H1 (cell line): ENCODE data around the gene THOC6. TPM values are rescaled to one million over a fixed set of nuclear protein-coding genes. Genes with fewer than 3 reads are reported as not detected.

Experiments used
- CTCF ChIA-PET: fragments of 300-600 bp; sonication (Branson Sonifier 250); formaldehyde crosslinking; loops from one replicate; lab custom pipeline; 2021; ENCODE audit not compliant: partially characterized antibody; lab: Charles Lee
- POLR2A ChIA-PET: fragments of 300-600 bp; sonication (Branson Sonifier 250); formaldehyde crosslinking; loops from one replicate; lab custom pipeline; 2021; ENCODE audit warnings: inconsistent platforms; ENCODE audit not compliant: partially characterized antibody; lab: Charles Lee
- DNase-seq, 2 experiments: peaks; one replicate each; pipeline versions ENCODE4 v3.0.0 to v3.0.0-alpha.2; 2010 to 2022; ENCODE audit warnings: low spot score in 2 of 2, low read depth in 1 of 2, mixed read lengths in 1 of 2
- FAIRE-seq: peaks from 2 replicates; lab custom pipeline; 2011; peaks lifted over from hg19 to GRCh38; lab: Jason Lieb, UNC
- H2AFZ ChIP-seq: 2 replicates; pipeline ENCODE4 v1.8.1; 2012; ENCODE audit warnings: low read length, inconsistent platforms
- H2AK5ac ChIP-seq: 2 replicates; pipeline ENCODE4 v1.6.1; 2013; ENCODE audit warnings: low read depth, low read length
- H2BK120ac ChIP-seq: replicated peaks from 2 replicates; pipeline ENCODE3; 2013; ENCODE audit warnings: low read depth, low read length, inconsistent platforms
- H2BK12ac ChIP-seq: 2 replicates; pipeline ENCODE4 v1.6.1; 2013; ENCODE audit warnings: low read depth, low read length
- H2BK15ac ChIP-seq: 2 replicates; pipeline ENCODE4 v1.6.1; 2013; ENCODE audit warnings: low read length
- H2BK20ac ChIP-seq: 2 replicates; pipeline ENCODE4 v1.6.1; 2013; ENCODE audit warnings: low read length
- H2BK5ac ChIP-seq: 2 replicates; pipeline ENCODE4 v1.6.1; 2013; ENCODE audit warnings: low read depth, low read length
- H3K14ac ChIP-seq: 2 replicates; pipeline ENCODE4 v1.6.1; 2013; ENCODE audit warnings: inconsistent platforms; ENCODE audit not compliant: insufficient read length
- H3K18ac ChIP-seq: 2 replicates; pipeline ENCODE4 v1.6.1; 2013; ENCODE audit warnings: low read length; ENCODE audit errors: extremely low read depth
- H3K23ac ChIP-seq: 2 replicates; pipeline ENCODE4 v1.6.1; 2013; ENCODE audit warnings: inconsistent platforms; ENCODE audit not compliant: insufficient read length
- H3K23me2 ChIP-seq: 2 replicates; pipeline ENCODE4 v1.6.1; 2013; ENCODE audit warnings: low read depth, low read length
- H3K27ac ChIP-seq: 2 replicates; pipeline ENCODE4 v1.6.1; 2011; ENCODE audit warnings: low read depth, low read length, inconsistent platforms
- H3K27me3 ChIP-seq, 4 experiments: replicated peaks in 1 of 4; 1 replicate in 1 of 4; 2 replicates in 3 of 4; pipeline versions ENCODE4 v1.6.1 to v1.8.1; 2011 to 2013; ENCODE audit warnings: low read length in 3 of 4, mild to moderate bottlenecking in 3 of 4, inconsistent platforms in 2 of 4, mixed read lengths in 2 of 4, moderate library complexity in 1 of 4; ENCODE audit not compliant: control insufficient read depth in 3 of 4, insufficient read depth in 3 of 4; ENCODE audit errors: extremely low read depth in 1 of 4
- H3K36me3 ChIP-seq, 4 experiments: 2 replicates each; pipeline versions ENCODE4 v1.6.1 to v1.8.1; 2011 to 2013; ENCODE audit warnings: mild to moderate bottlenecking in 4 of 4, low read length in 3 of 4, moderate library complexity in 2 of 4, control low read depth in 1 of 4, inconsistent platforms in 1 of 4; ENCODE audit not compliant: insufficient read depth in 4 of 4, control insufficient read depth in 2 of 4
- H3K4ac ChIP-seq: replicated peaks from 2 replicates; pipeline ENCODE3; 2013; ENCODE audit warnings: low read length, low read depth, mixed read lengths, inconsistent platforms; ENCODE audit not compliant: insufficient read length
- H3K4me1 ChIP-seq, 4 experiments: replicated peaks in 1 of 4; 1 replicate in 1 of 4; 2 replicates in 3 of 4; pipeline versions ENCODE4 v1.6.1 to v1.8.1; 2011 to 2013; ENCODE audit warnings: low read length in 3 of 4, inconsistent platforms in 2 of 4, mixed read lengths in 1 of 4; ENCODE audit not compliant: insufficient read depth in 4 of 4, control insufficient read depth in 3 of 4
- H3K4me2 ChIP-seq, 2 experiments: 2 replicates each; pipeline versions ENCODE4 v1.6.1 to v1.8.1; 2011 to 2013; ENCODE audit warnings: low read depth in 2 of 2, low read length in 2 of 2, control low read depth in 1 of 2, inconsistent platforms in 1 of 2, mild to moderate bottlenecking in 1 of 2; ENCODE audit not compliant: insufficient read depth in 1 of 2
- H3K4me3 ChIP-seq, 4 experiments: fragments of 200-600, 300-600 bp in 1 of 4; sonication (generic), shearing (Covaris generic), sonication (Bioruptor Twin) in 1 of 4; 2 replicates each; pipeline versions ENCODE4 v1.5.1 to v1.8.1; 2011 to 2016; ENCODE audit warnings: low read length in 4 of 4, low read depth in 3 of 4, control low read depth in 2 of 4, inconsistent platforms in 2 of 4, mild to moderate bottlenecking in 2 of 4, mixed read lengths in 1 of 4, moderate library complexity in 1 of 4; ENCODE audit not compliant: insufficient read depth in 2 of 4; ENCODE audit errors: extremely low read depth in 1 of 4
- H3K56ac ChIP-seq: replicated peaks from 2 replicates; pipeline ENCODE3; 2013; ENCODE audit warnings: low read depth, mild to moderate bottlenecking, mixed read lengths, low read length, inconsistent platforms; ENCODE audit not compliant: insufficient read length
- H3K79me1 ChIP-seq: 2 replicates; pipeline ENCODE4 v1.6.1; 2013; ENCODE audit warnings: low read depth, low read length, control low read depth
- H3K79me2 ChIP-seq, 2 experiments: 2 replicates each; pipeline versions ENCODE4 v1.6.1 to v1.8.1; 2012 to 2013; ENCODE audit warnings: low read length in 2 of 2, mild to moderate bottlenecking in 2 of 2, inconsistent platforms in 1 of 2; ENCODE audit not compliant: insufficient read depth in 2 of 2, control insufficient read depth in 1 of 2
- H3K9ac ChIP-seq, 4 experiments: replicated peaks in 1 of 4; 1 replicate in 1 of 4; 2 replicates in 3 of 4; pipeline versions ENCODE4 v1.6.1 to v1.8.1; 2011 to 2013; ENCODE audit warnings: low read depth in 3 of 4, low read length in 3 of 4, control low read depth in 2 of 4, mild to moderate bottlenecking in 2 of 4, moderate library complexity in 2 of 4, inconsistent platforms in 1 of 4; ENCODE audit errors: extremely low read depth in 1 of 4
- H3K9me3 ChIP-seq, 2 experiments: 2 replicates each; pipeline versions ENCODE4 v1.6.1 to v1.8.1; 2012 to 2013; ENCODE audit warnings: mild to moderate bottlenecking in 2 of 2, moderate library complexity in 2 of 2, control low read depth in 1 of 2, inconsistent platforms in 1 of 2, low read depth in 1 of 2, low read length in 1 of 2, mixed read lengths in 1 of 2; ENCODE audit not compliant: insufficient read depth in 2 of 2
- H4K20me1 ChIP-seq, 2 experiments: replicated peaks in 1 of 2; 2 replicates each; pipeline versions ENCODE3 to v1.8.1; 2011 to 2013; ENCODE audit warnings: inconsistent platforms in 2 of 2, low read length in 2 of 2, mild to moderate bottlenecking in 1 of 2; ENCODE audit not compliant: insufficient read depth in 2 of 2, control insufficient read depth in 1 of 2
- H4K5ac ChIP-seq: 2 replicates; pipeline ENCODE4 v1.6.1; 2013; ENCODE audit warnings: low read length, low read depth, mixed read lengths, inconsistent platforms; ENCODE audit not compliant: insufficient read length
- H4K8ac ChIP-seq: 2 replicates; pipeline ENCODE4 v1.8.0; 2013; ENCODE audit warnings: mild to moderate bottlenecking, moderate library complexity, low read length, inconsistent platforms; ENCODE audit not compliant: insufficient read depth; ENCODE audit errors: extremely low read depth
- H4K91ac ChIP-seq: replicated peaks from 2 replicates; pipeline ENCODE3; 2013; ENCODE audit warnings: low read length, mixed read lengths, inconsistent platforms; ENCODE audit not compliant: insufficient read length
- CBX5 ChIP-seq: fragments of 300-800, 300-1000 bp; sonication (generic); IDR thresholded peaks from 2 replicates; pipeline ENCODE4 v1.7.1; 2016; ENCODE audit warnings: antibody characterized with exemption, low read length, low read depth
- CBX8 ChIP-seq: fragments of 300-800, 300-1000 bp; sonication (generic); IDR thresholded peaks from 2 replicates; pipeline ENCODE4 v1.7.1; 2016; ENCODE audit warnings: low read depth, low read length, borderline replicate concordance
- EGR1 ChIP-seq: IDR thresholded peaks from 2 replicates; pipeline ENCODE4 v1.6.1; 2011; ENCODE audit warnings: low read depth, low read length, borderline replicate concordance
- GTF2F1 ChIP-seq: IDR thresholded peaks from 2 replicates; pipeline ENCODE4 v1.6.1; 2012; ENCODE audit warnings: low read depth, low read length, improper control_type of control experiment, borderline replicate concordance
- HDAC6 ChIP-seq: IDR thresholded peaks from one replicate; pipeline ENCODE4 v1.7.1; 2012; ENCODE audit warnings: low read depth, mild to moderate bottlenecking, inconsistent platforms, low read length, moderate library complexity
- RAD21 ChIP-seq, 2 experiments: IDR thresholded peaks in 1 of 2; conservative IDR thresholded peaks in 1 of 2; 2 replicates each; pipeline ENCODE4 v1.6.1; 2011; ENCODE audit warnings: low read depth in 2 of 2, low read length in 2 of 2, improper control_type of control experiment in 1 of 2, inconsistent platforms in 1 of 2, mild to moderate bottlenecking in 1 of 2, moderate library complexity in 1 of 2
- WGBS, 2 experiments: shearing (Covaris generic) in 1 of 2; methylation state at CpG; one replicate each; pipeline versions ENCODE4 v1.1.6 to v1.1.7; 2013 to 2015; ENCODE audit warnings: low lambda C conversion rate in 2 of 2, mixed read lengths in 2 of 2, inconsistent platforms in 1 of 2, low coverage in 1 of 2, missing lambda C conversion rate in 1 of 2; ENCODE audit not compliant: insufficient replicate concordance in 2 of 2, insufficient coverage in 1 of 2, insufficient read length in 1 of 2; ENCODE audit errors: extremely low coverage in 1 of 2, missing lambda C conversion rate in 1 of 2; 5-methylcytosine and 5-hydroxymethylcytosine counted together
- polyA plus RNA-seq, 7 experiments: library from polyadenylated mRNA; depleted of rRNA in 3 of 7; stranded (reverse) in 5 of 7; unstranded in 2 of 7; fragments of >200 nt in 5 of 7; fragments of 200-250 nt in 2 of 7; gene quantifications; 1 replicate in 5 of 7; 2 replicates in 1 of 7; 4 replicates in 1 of 7; pipeline versions ENCODE4 v1.2.1 to v1.2.3, GENCODE V29; 2011 to 2013; ENCODE audit warnings: missing spikeins in 2 of 7, mixed read lengths in 2 of 7
- total RNA-seq: library from RNA; stranded (reverse); fragmentation: NEBNext Ultra II Directional; extraction: Animal tissue kit (Norgen Biotek cat#: 25700); gene quantifications from 2 replicates; pipeline ENCODE4 v1.2.1, GENCODE V29; 2021

THOC6 gene
- total and polyA plus RNA-seq, 2 of the 8 experiments (the other 6 are each of a cell fraction or from before 2014, with no cell fraction given): 78.5 to 111 TPM

- ChIA-PET POLR2A (interaction anchor here (0.7 to 35.7 kb wide), 13 partner anchors 0 to 106 kb away, joined by 3 to 1808 read pairs (median 8); partner anchors contain the start of genes BICDL2, CLDN6, CLDN9 and HCFC1R1), CTCF (interaction anchor here (0.6 to 23.8 kb wide), 21 partner anchors 9 to 1774 kb away, joined by 3 to 639 read pairs (median 4); partner anchors contain the start of genes CLDN6, CLDN9, HCFC1R1 and THOC6)
- H2BK20ac ChIP-seq: no peak overlapping the region
- H4K5ac ChIP-seq: no peak overlapping the region
- DNase-seq (no peak), FAIRE-seq (no peak)
- peak overlapping the region; percentile 31 for H4K8ac ChIP-seq
- H2BK12ac ChIP-seq: no peak overlapping the region
- H3K27ac ChIP-seq: no peak overlapping the region
- no peak overlapping the region for H2BK120ac ChIP-seq
- H4K20me1 ChIP-seq: peaks cover 8 to 32% of the 10 kb centered on the region in 2 experiments
- peaks cover 0 to 8% (median 6%) of the 10 kb centered on the region in 4 experiments; a peak in 5 of 7 replicates for H3K4me1 ChIP-seq
- no peak overlapping the region for H3K4ac ChIP-seq
- TF ChIP-seq RAD21 (IDR thresholded peaks at IDR 0.05 in 1 of 2, conservative IDR thresholded peaks at IDR 0.05 in 1 of 2; ENCODE audit: low read depth in 2 of 2, low read length in 2 of 2) (no peak), GTF2F1 (no peak), EGR1 (no peak), CBX8 (no peak), HDAC6 (no peak), CBX5 (no peak)
- H3K79me2 ChIP-seq: no peaks in the 10 kb centered on the region
- H3K36me3 ChIP-seq: peaks cover 0 to 21% (median 9%) of the 10 kb centered on the region in 4 experiments; a peak in 7 of 8 replicates
- no peaks in the 10 kb centered on the region for H3K9me3 ChIP-seq
- no peak overlapping the region for H2AK5ac ChIP-seq
- H3K56ac ChIP-seq: no peak overlapping the region
- no peak overlapping the region for H2BK5ac ChIP-seq
- no peak overlapping the region for H3K4me2 ChIP-seq
- WGBS, 2 experiments: 84% methylated on average over 15 of the region's 15 CpGs; no CpG with 5 or more reads in 1 of the 2 experiments
- no peaks in the 10 kb centered on the region for H3K27me3 ChIP-seq
- H3K4me3 ChIP-seq: no peak overlapping the region
- H3K14ac ChIP-seq: no peak overlapping the region
- H4K91ac ChIP-seq: no peak overlapping the region
- H3K23ac ChIP-seq: no peak overlapping the region
- H3K23me2 ChIP-seq: no peaks in the 10 kb centered on the region
- no peak overlapping the region for H3K9ac ChIP-seq
- H2BK15ac ChIP-seq: no peak overlapping the region
- no peak overlapping the region for H3K18ac ChIP-seq
- H3K79me1 ChIP-seq: no peaks in the 10 kb centered on the region
- no peak overlapping the region for H2AFZ ChIP-seq
Observed at GRCh38 chr16:3028716-3029319, 5.0 kb downstream of the THOC6 start.
